H9 (cell line): ENCODE measurements around the gene PDPR. TPM values are rescaled to one million over a fixed set of nuclear protein-coding genes. Genes with fewer than 3 reads are reported as not detected.
"Not testable (repeated sequence)": the region's sequence is repeated elsewhere in the genome, so short reads cannot be mapped to it uniquely, and the experiment has no call there.

Experiments used
- DNase-seq: peaks from one replicate; pipeline ENCODE4 v3.0.0-alpha.2; 2017
- H2AFZ ChIP-seq: one replicate; pipeline ENCODE4 v1.6.1; 2013; ENCODE audit warnings: mild to moderate bottlenecking, low read length, control low read depth, moderate library complexity
- H2AK5ac ChIP-seq: 2 replicates; pipeline ENCODE4 v1.6.1; 2013; ENCODE audit warnings: low read length, control low read depth, mixed read lengths; ENCODE audit not compliant: insufficient read length
- H2BK120ac ChIP-seq: one replicate; pipeline ENCODE4 v1.6.1; 2013; ENCODE audit warnings: low read depth, mild to moderate bottlenecking, low read length, control low read depth, inconsistent platforms; ENCODE audit not compliant: poor library complexity, severe bottlenecking
- H2BK12ac ChIP-seq: 2 replicates; pipeline ENCODE4 v1.6.1; 2013; ENCODE audit warnings: low read length, control low read depth, mixed read lengths, low read depth; ENCODE audit not compliant: insufficient read length
- H2BK15ac ChIP-seq: 2 replicates; pipeline ENCODE4 v1.6.1; 2013; ENCODE audit warnings: low read depth, low read length, control low read depth
- H2BK20ac ChIP-seq: one replicate; pipeline ENCODE4 v1.6.1; 2013; ENCODE audit warnings: low read depth, mild to moderate bottlenecking, low read length, control low read depth, inconsistent platforms; ENCODE audit not compliant: poor library complexity, severe bottlenecking
- H2BK5ac ChIP-seq: 2 replicates; pipeline ENCODE4 v1.6.1; 2013; ENCODE audit warnings: low read length, control low read depth, mixed read lengths; ENCODE audit not compliant: insufficient read length
- H3K14ac ChIP-seq: 2 replicates; pipeline ENCODE4 v1.6.1; 2013; ENCODE audit warnings: low read length, control low read depth; ENCODE audit not compliant: insufficient read depth
- H3K18ac ChIP-seq: 2 replicates; pipeline ENCODE4 v1.6.1; 2013; ENCODE audit warnings: low read depth, mild to moderate bottlenecking, mixed read lengths, low read length, control low read depth; ENCODE audit not compliant: insufficient read length
- H3K23ac ChIP-seq: 2 replicates; pipeline ENCODE4 v1.6.1; 2013; ENCODE audit warnings: low read length, control low read depth, mixed read lengths, low read depth; ENCODE audit not compliant: insufficient read length
- H3K23me2 ChIP-seq: 2 replicates; pipeline ENCODE4 v1.6.1; 2013; ENCODE audit warnings: low read depth, mild to moderate bottlenecking, mixed read lengths, low read length, control low read depth; ENCODE audit not compliant: insufficient read length, poor library complexity, severe bottlenecking
- H3K27ac ChIP-seq: 2 replicates; pipeline ENCODE4 v1.5.1; 2013; ENCODE audit warnings: low read length, control low read depth, mixed read lengths, low read depth; ENCODE audit not compliant: insufficient read length
- H3K27me3 ChIP-seq: 2 replicates; pipeline ENCODE4 v1.6.1; 2013; ENCODE audit warnings: low read length, control low read depth, inconsistent platforms; ENCODE audit not compliant: insufficient read depth
- H3K4ac ChIP-seq: 2 replicates; pipeline ENCODE4 v1.6.1; 2013; ENCODE audit warnings: low read depth, mild to moderate bottlenecking, control low read depth, inconsistent platforms, low read length, moderate library complexity
- H3K4me1 ChIP-seq: 2 replicates; pipeline ENCODE4 v1.6.1; 2013; ENCODE audit warnings: low read length, control low read depth, inconsistent platforms; ENCODE audit not compliant: insufficient read depth
- H3K4me2 ChIP-seq: 2 replicates; pipeline ENCODE4 v1.6.1; 2013; ENCODE audit warnings: low read length, control low read depth, mixed read lengths; ENCODE audit not compliant: insufficient read length, insufficient read depth
- H3K56ac ChIP-seq: 2 replicates; pipeline ENCODE4 v1.6.1; 2013; ENCODE audit warnings: low read depth, mild to moderate bottlenecking, mixed read lengths, low read length, control low read depth; ENCODE audit not compliant: insufficient read length
- H3K79me1 ChIP-seq: 2 replicates; pipeline ENCODE4 v1.6.1; 2013; ENCODE audit warnings: low read depth, mild to moderate bottlenecking, moderate library complexity, low read length, control low read depth, inconsistent platforms; ENCODE audit not compliant: insufficient read depth, poor library complexity, severe bottlenecking
- H3K79me2 ChIP-seq: 2 replicates; pipeline ENCODE4 v1.6.1; 2013; ENCODE audit warnings: low read length, control low read depth, inconsistent platforms; ENCODE audit not compliant: insufficient read depth
- H3K9ac ChIP-seq: 2 replicates; pipeline ENCODE4 v1.6.1; 2013; ENCODE audit warnings: low read length, control low read depth, mixed read lengths; ENCODE audit not compliant: insufficient read length; ENCODE audit errors: extremely low read depth
- H3K9me3 ChIP-seq: one replicate; pipeline ENCODE4 v1.6.1; 2013; ENCODE audit warnings: low read depth, low read length, inconsistent platforms; ENCODE audit not compliant: control insufficient read depth
- H3T11ph ChIP-seq: one replicate; pipeline ENCODE4 v1.6.1; 2013; ENCODE audit warnings: mild to moderate bottlenecking, low read length, control low read depth, inconsistent platforms
- H4K20me1 ChIP-seq: one replicate; pipeline ENCODE4 v1.6.1; 2013; ENCODE audit not compliant: control insufficient read depth, insufficient read length, insufficient read depth
- H4K5ac ChIP-seq: 2 replicates; pipeline ENCODE4 v1.6.1; 2013; ENCODE audit warnings: low read depth, mild to moderate bottlenecking, mixed read lengths, low read length, control low read depth; ENCODE audit not compliant: insufficient read length
- H4K8ac ChIP-seq: replicated peaks from 2 replicates; pipeline ENCODE4 v1.6.1; 2013; ENCODE audit warnings: low read length, control low read depth, mixed read lengths, low read depth; ENCODE audit not compliant: insufficient read length
- H4K91ac ChIP-seq: 2 replicates; pipeline ENCODE4 v1.6.1; 2013; ENCODE audit warnings: low read depth, mild to moderate bottlenecking, moderate library complexity, mixed read lengths, low read length, control low read depth; ENCODE audit not compliant: insufficient read length
- H3K27ac Mint-ChIP-seq, 3 experiments: 2 replicates in 2 of 3; 3 replicates in 1 of 3; pipeline ENCODE4 v1.8.0; 2020 to 2021; ENCODE audit warnings: mixed read lengths in 3 of 3, mild to moderate bottlenecking in 1 of 3, moderate library complexity in 1 of 3
- H3K27me3 Mint-ChIP-seq: 2 replicates; pipeline ENCODE4 v1.8.0; 2021; ENCODE audit warnings: low read depth, mild to moderate bottlenecking, moderate library complexity, mixed read lengths
- H3K36me3 Mint-ChIP-seq, 3 experiments: 2 replicates in 2 of 3; 3 replicates in 1 of 3; pipeline ENCODE4 v1.8.0; 2020 to 2021; ENCODE audit warnings: low read depth in 3 of 3, mixed read lengths in 3 of 3; ENCODE audit not compliant: insufficient read depth in 1 of 3
- H3K4me1 Mint-ChIP-seq, 2 experiments: 2 replicates each; pipeline ENCODE4 v1.8.0; 2020; ENCODE audit warnings: mixed read lengths in 2 of 2
- H3K4me3 Mint-ChIP-seq, 2 experiments: 2 replicates in 1 of 2; 3 replicates in 1 of 2; pipeline ENCODE4 v1.8.0; 2020 to 2021; ENCODE audit warnings: mild to moderate bottlenecking in 2 of 2, mixed read lengths in 2 of 2, moderate library complexity in 1 of 2
- H3K9me3 Mint-ChIP-seq, 2 experiments: 2 replicates in 1 of 2; 3 replicates in 1 of 2; pipeline ENCODE4 v1.8.0; 2020; ENCODE audit warnings: mild to moderate bottlenecking in 2 of 2, mixed read lengths in 2 of 2, moderate library complexity in 1 of 2
- WGBS: extraction: QIAGEN DNeasy Blood & Tissue Kit; methylation state at CpG from one replicate; pipeline ENCODE4 v1.1.7; 2013; ENCODE audit warnings: missing lambda C conversion rate, low lambda C conversion rate, mixed read lengths; ENCODE audit not compliant: insufficient read length; ENCODE audit errors: extremely low coverage; 5-methylcytosine and 5-hydroxymethylcytosine counted together
- total RNA-seq: library from RNA; stranded (reverse); gene quantifications from 2 replicates; pipeline ENCODE4 v1.2.1, GENCODE V29; 2021

The PDPR gene
- total RNA-seq, 1 experiment from 2014 or later: 37.2 TPM

DNA sequence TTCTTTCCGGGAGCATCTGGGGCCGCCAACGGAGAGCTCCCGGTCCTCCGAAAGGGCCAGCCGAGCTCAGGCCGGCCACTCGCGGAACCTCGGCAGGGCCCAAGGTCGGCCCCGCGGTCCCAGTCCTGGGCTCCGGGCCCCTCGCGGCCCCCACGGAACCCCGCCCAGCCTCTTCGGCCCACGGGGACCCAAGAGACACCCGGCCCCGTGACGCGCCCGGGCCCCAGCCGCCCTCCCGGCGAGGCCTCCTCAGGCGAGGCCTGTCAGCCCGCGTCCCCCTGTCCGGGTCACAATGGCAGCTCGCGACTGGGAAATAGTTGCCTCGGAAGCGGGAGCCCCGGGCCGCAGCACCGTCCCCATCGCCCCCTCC, 48.8 kb upstream of the PDPR start:
- peak overlapping the region; percentile 81 to 88 for H3K4me3 Mint-ChIP-seq
- H3K27ac Mint-ChIP-seq, H3K56ac ChIP-seq: not testable (repeated sequence)

DNA sequence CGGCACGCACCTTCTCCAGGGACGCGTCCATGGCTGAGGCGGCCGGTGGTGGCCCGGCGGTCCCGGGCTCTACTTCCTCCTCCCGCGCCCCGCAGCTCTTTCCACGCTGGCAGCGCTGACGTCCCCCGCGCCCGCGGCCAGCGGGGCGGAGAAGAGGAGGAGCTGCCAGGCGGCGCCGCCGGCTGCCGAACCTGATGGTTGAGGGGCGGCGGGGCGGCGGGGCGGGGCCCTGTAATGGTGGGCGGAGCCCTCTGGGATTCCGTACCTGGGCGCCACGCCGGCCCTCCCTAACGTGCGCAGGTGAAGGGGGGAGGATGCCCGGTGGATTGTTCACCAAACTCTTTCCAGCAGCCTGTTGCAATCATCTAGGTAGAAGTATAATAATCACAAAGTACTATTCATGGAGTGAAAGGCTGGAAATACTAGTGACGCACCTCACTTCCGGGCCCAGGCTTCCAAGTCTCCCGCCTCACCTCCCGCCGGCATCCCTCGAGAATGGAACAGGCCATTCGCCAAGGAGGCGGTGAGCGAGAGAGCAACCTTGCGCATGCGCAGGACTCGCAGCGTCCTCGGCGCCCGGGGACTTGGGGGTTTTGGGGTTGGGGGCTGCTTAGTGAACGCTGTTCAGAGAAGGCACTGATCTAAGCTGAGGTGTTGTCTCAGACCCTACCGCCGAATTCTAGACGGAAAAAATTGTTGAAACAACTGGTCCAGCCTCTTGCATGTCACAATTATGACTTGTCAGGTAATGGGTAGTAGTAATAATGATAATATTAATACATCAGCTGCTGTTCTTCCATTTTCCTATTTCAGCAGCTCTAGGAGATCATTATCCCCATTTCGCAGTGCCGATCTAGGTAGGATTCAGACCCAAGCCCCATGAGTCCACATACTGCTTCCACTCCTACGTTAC, 48.1 kb upstream of the PDPR start:
- peak overlapping the region; percentile 62 for H3K9ac ChIP-seq
- not testable (repeated sequence) for H4K91ac ChIP-seq, H2AK5ac ChIP-seq, H3K27me3 Mint-ChIP-seq, H2BK12ac ChIP-seq, H2AFZ ChIP-seq, H3K79me1 ChIP-seq, H3T11ph ChIP-seq, H2BK20ac ChIP-seq, H3K18ac ChIP-seq, H3K4ac ChIP-seq, H3K79me2 ChIP-seq, H3K9me3 Mint-ChIP-seq, H3K36me3 Mint-ChIP-seq, H3K27me3 ChIP-seq, H4K5ac ChIP-seq, H3K27ac ChIP-seq, H2BK120ac ChIP-seq, H4K8ac ChIP-seq, H3K23me2 ChIP-seq, H4K20me1 ChIP-seq, H3K4me1 ChIP-seq, H3K56ac ChIP-seq, H3K9me3 ChIP-seq, H3K23ac ChIP-seq, H2BK5ac ChIP-seq, H2BK15ac ChIP-seq, H3K14ac ChIP-seq
- peak; percentile 89 for DNase-seq
- H3K4me1 Mint-ChIP-seq: peaks cover 10 to 13% of the 10 kb centered on the region in 2 experiments
- H3K4me2 ChIP-seq: peak overlapping the region; percentile 79
- no CpG with 5 or more reads among the region's 62 CpGs for WGBS
- peak overlapping the region; percentile 81 to 84 for H3K4me3 Mint-ChIP-seq
- peak overlapping the region in 2 of 3 experiments; percentile 70 to 88; a peak in 3 of 7 replicates for H3K27ac Mint-ChIP-seq

More for the DNA sequence above, 48.8 kb upstream of the PDPR start:
- H2BK15ac ChIP-seq, H4K8ac ChIP-seq, DNase-seq, H3K27ac ChIP-seq, H4K20me1 ChIP-seq, H3K9me3 Mint-ChIP-seq, H2BK20ac ChIP-seq, H2BK120ac ChIP-seq, H2BK5ac ChIP-seq, H3K23me2 ChIP-seq, H3K18ac ChIP-seq, H3K27me3 Mint-ChIP-seq, H3K9me3 ChIP-seq, H2AK5ac ChIP-seq, H3K79me2 ChIP-seq, H3K79me1 ChIP-seq, H3K14ac ChIP-seq, H2AFZ ChIP-seq, H3K4ac ChIP-seq, H3K9ac ChIP-seq, H3T11ph ChIP-seq, H3K4me1 ChIP-seq, H4K91ac ChIP-seq, H3K27me3 ChIP-seq, H3K36me3 Mint-ChIP-seq, H2BK12ac ChIP-seq, H3K23ac ChIP-seq, H4K5ac ChIP-seq: not testable (repeated sequence)
- H3K4me2 ChIP-seq: peak overlapping the region; percentile 77
- no CpG with 5 or more reads among the region's 40 CpGs for WGBS
- H3K4me1 Mint-ChIP-seq: peaks cover 10 to 14% of the 10 kb centered on the region in 2 experiments
